Measurements from ENCODE around the gene RBM20. TPM values are rescaled to one million over a fixed set of nuclear protein-coding genes. Genes with fewer than 3 reads are reported as not detected.
"Not testable (repeated sequence)": the region's sequence is repeated elsewhere in the genome, so short reads cannot be mapped to it uniquely, and the experiment has no call there.

Gene RBM20
- total RNA-seq, 1 donor from 2014 or later: 0.29 TPM

DNA sequence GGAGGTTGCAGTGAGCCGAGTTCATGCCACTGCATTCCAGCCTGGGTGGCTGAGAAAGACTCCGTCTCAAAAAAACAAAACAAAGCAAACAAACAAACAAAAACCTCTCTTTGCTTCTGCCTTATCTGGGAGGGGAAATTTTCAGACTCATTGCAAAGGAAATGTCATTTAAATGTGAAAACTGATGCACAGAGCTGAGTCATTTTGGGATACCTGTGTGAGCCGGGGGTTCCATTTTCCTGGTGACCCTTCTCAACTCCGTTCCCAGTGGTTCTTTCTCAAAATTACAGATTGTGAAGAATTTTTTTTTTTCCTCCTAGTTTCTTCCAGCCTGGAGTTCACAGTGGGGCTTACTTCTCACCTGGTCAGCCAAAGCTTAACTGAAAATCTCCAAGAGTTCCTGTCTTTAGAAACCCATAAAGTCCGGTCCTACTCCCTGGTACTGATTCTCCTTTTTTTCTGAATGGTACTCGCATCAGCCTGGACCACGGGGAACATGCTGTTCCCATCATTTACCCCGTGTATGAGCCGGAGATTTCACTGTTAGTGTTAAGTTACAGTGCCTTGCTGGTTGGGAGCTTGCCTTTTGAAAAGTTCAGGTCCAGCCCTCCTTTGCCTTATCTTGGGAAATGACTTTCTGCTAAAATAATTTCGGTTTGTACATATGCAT is 56.9 kb downstream of the RBM20 start:
- no peak for DNase-seq (ENCODE audit: extremely low read depth, low read depth, low spot score)

DNA sequence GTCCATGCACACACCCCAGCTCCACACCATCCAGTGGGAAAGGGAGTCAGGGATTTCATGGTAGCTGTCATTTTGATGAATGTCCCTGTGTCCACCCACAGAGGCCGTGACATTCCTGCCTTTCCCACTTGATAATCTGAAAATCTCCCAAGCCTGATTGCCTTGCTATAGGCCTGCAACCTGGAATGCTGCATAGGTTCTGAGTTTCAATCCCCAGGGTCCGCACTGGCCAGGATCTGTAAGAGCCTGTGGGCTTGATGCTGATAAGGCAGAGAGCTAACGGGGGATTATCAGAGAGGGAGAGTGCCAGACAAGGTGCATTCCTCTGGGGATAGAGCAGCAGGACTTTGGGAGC is 57.5 kb downstream of the RBM20 start:
- DNase-seq (ENCODE audit: extremely low read depth, low read depth, low spot score): no peak

DNA sequence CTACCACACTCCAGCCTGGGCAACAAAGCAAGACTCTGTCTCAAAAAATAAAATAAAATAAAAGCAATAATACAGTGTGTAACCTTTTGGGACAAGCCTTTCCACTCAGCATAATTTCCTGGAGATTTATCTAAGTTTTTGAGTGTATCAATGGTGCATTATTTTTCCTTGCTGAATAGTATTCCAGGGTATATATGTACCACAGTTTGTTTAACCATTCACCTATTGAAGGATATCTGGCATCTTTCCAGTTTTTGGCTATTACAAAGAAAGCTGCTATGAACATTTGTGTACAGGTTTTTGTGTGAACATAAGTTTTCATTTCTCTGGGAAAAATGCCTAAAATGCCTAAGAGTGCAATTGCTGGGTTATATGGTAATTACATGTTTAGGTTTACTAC is 59.9 kb downstream of the RBM20 start:
- no peak for DNase-seq (ENCODE audit: extremely low read depth, low read depth, low spot score)

DNA sequence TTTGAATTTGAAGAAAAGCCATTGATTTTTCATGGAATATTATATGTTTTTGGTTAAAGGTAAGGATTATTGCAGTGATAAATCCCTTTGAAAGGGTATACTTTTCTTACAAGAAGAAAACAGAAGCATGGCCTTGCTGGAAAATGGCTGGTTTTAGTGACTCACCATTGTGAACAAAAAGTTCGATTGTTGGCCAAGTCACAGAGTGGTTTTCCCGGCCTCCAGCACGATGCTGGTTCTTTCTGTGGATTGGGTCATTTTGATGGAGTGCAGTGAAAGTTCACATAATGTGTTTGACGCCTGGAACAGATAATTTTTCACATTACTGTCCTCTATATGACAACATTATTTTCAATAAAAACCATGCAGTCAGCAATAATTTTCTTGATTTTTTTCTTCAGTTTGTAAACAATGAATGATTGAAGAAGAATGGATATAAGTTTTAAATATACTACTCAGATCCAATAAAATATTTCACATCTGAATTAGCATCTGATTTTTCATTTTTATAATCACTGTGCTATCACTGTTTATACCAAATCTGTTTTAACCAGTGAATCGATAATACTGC is 60.9 kb downstream of the RBM20 start:
- DNase-seq (ENCODE audit: extremely low read depth, low read depth, low spot score): no peak

DNA sequence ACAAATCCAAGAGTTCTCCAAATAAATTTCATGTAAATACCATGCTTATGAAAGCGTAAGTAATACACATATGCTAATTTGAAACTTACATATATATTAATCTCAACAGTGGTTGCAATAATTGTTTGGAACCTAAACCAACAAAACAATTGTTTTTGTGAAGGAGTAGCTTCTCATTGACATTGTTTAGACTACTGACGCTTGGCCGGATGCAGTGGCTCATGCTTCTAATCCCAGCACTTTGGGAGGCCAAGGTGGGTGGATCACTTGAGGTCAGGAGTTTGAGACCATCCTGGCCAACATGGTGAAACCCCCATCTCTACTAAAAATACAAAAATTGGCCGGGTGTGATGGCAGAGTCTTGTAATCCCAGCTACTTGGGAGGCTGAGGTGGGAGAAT is 61.5 kb downstream of the RBM20 start:
- DNase-seq (ENCODE audit: extremely low read depth, low read depth, low spot score): not testable (repeated sequence)

DNA sequence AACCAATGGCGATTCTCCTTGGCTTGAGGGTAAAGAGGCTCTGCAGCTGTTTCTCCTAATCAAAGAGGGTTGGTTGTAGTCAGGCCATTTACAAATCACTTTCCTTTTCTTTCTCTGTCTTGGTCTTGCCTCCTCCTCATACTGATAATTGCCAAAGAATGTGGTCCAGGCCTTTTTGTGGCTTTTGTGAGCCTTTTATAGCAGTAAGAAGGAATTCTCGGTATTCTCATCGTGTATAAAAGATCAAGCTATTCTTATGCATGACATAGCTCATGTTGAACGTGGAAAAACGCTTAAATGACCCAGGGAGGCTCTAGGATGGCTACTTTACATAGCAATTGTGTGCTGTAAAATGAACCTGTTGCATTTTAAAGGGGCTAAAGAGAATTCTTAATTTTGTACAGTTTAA is 62.6 kb downstream of the RBM20 start:
- DNase-seq (ENCODE audit: extremely low read depth, low read depth, low spot score): no peak

DNA sequence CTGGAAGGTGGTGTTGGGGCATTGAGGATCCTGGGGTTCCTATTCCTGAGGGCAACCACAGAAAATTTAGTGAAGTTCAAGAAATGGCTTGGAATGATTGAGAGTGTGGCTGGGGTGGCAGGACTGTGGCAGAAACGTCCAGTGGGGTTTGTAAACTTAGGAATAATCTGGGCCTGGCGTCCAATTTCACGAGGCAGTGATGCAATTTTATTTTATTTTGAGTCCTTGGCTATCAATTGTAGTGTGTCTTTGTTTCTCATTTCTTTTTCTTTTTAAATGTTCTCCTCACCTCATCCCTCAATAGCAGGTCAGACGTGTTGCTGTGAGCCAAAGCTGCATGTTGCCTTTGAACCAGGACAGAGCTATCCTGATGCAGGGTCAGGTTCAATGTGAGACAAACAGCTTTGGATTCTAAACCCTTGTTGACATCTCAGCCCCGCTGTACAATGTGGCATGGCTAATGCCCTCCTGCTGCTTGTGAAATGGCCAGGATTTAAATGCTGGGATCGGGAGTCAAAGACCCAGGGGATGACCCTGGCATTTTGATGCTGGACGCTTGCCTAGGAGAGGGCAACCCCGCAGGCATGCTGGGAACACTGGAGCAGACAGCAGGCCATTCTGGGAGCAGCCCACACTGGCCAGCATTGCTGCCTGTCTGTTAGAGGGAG is 64.8 kb downstream of the RBM20 start:
- no peak for DNase-seq (ENCODE audit: extremely low read depth, low read depth, low spot score)

DNA sequence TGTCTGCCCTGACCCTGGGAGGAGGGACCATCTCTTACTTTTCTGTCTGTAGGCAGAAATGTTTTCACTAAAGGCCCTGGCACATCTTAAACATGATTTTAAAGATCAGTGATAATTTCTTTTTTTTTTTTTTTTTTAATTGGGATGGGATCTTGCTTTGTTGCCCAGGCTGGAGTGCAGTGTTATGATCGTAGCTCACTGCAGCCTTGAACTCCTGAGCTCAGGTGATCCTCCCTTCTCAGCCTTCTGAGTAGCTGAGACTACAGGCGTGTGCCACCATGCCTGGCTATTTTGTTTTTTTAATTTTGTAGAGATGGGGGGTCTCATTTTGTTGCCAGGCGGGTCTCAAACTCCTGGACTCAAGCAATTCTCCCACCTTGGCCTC is 65.3 kb downstream of the RBM20 start:
- no peak for DNase-seq (ENCODE audit: extremely low read depth, low read depth, low spot score)

DNA sequence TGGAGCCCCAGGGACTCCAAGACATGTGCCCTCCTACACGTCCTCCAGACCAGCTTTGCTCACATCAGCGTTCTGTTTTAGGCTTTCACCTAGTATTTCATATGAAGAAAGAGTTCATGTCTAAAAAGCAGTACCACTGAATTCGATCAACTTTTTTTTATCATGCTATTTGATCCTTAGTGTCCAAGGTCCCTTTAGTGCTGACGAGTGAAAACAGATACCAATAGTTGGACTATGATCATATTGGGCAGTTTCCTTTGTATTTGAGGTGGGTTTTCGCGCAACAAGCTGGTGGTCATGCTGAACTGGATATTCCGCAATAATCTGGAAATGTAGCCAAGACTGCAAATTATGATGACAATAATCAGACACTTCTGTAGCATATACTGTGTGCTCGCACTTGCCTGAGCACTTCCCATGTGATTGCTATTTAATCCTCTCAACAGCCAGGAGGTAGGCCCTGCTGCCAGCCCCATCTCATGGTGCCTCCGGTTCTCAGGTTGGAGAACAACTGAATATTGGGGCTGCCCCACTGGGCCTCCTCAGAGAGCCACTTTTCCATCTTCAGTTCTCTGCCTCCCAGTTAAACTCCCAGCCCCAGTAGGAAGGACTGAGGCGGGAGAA is 65.9 kb downstream of the RBM20 start:
- DNase-seq (ENCODE audit: extremely low read depth, low read depth, low spot score): no peak

DNA sequence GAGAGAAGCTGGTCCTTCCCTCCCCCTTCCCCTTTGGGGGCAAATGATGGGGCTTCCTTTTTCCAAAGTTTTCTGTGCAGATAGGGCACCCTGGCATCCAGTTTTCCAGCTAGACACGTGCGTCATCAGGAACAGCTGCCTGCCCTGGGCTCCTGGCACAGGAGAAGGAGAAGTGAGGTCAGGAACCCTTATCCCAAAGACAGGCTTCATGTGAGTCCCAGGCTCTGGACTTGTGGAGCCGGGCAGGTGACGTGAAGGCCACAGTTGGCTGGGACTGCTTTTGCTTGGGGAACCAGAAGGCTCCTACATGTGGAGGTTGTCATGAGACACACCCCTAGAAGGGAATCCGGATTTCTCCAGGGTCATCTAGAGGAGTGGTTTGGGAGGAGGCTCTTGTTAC is 66.5 kb downstream of the RBM20 start:
- no peak for DNase-seq (ENCODE audit: extremely low read depth, low read depth, low spot score)

DNA sequence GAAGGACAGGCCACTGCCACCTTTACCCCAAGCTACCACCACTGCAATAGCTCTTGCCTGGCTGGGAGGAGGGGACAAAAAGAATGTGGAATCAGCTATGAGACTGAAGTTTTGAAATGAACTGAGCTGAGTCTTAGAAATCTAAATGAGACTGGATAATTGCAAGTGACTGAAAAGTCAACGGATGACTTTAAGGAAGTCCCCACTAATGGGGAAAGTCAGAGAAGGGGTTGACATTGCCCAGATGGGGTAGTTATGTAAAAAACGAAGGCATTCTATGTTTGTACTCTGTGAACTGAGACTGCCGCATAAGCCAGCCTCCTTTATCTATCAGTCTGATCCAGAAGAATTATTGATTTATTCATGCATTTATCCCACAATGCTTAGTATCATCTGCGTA is 67.2 kb downstream of the RBM20 start:
- no peak for DNase-seq (ENCODE audit: extremely low read depth, low read depth, low spot score)

DNA sequence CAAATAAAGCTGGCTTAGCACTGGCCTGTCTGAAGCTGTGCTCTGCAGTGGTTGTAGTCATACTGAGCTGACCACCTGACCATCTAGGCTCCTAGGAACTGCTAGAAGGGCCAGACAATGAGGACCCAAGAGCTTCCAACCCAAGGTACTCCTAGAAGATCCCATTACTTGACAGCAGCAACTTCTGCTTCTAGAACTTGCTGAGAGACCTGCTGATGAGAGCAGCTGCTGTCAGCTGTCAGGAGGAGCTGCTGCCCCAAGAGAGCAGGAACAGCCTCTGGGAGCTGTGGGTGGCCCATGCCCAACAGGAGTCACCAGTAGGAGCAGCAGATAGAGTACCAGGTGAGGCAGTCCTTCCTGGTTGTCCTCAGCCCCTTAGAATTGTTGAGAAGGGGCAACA is 70.2 kb downstream of the RBM20 start:
- DNase-seq (ENCODE audit: extremely low read depth, low read depth, low spot score): no peak

DNA sequence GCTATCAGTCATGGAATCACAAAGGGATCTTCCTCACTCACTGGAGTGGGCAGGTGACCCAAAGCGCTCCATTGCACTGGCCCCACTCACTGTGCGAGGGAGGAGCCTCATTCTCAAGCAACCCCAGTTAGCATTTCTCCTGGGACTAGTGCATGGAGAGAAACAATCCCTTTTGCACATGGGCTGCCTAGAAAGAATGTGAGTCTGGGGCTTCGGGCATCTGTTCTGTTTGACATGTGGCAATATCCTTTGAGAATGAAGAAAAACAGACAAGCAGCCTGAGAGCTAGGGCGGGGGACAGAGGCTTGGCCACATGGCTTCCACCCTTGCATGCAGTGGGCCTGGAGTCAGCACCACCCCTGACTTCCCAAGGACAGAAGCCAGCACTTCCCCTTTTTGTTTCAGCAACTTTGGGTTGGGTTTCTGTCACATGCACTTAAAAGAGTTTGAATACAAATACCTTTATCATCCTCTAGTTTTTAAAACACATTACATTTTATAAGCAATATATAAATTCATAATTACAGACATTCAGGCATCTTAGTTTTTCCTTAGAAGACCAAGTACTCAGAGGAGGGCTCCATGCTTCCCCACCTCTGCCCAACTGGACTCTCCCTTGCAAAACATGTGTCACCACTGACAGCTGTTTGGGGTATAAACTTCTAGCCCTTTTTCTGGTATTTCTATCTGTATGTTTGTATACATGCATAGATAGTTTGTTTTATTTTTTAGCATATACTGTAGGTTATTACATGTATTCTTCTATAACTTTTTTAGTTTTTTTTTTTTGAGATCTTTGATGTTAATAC is 73.8 kb downstream of the RBM20 start:
- DNase-seq (ENCODE audit: extremely low read depth, low read depth, low spot score): no peak

DNA sequence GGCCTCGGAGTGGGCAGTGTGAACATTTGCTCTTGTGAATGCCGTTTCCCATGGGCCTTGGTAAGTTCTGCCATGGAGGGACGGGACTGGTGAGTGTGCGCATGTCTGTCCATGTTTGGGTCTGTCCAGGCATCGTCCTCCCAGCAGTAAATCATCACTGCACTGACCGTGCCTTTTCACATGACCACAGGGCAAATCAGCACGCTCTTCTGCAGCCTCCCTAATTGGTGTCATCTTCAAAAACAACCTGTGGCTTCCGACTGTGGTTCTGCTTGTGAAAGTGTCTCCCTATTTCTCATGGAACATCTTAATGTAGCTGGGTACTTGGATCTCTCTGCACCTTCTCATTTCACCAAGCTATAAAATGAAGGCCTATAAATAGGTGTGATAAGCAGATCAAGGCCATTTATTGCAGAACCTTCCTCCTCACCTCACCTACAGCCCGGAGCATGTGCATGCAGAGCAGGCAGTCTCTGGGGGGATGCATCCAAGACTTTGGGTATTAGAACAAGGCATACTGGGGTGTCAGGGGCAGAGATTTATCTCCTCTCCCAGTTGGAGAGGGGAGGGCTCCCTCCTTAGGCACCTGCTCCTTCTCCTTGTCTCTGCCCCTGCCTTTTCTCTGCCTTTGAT is 77.4 kb downstream of the RBM20 start:
- no peak for DNase-seq (ENCODE audit: extremely low read depth, low read depth, low spot score)

DNA sequence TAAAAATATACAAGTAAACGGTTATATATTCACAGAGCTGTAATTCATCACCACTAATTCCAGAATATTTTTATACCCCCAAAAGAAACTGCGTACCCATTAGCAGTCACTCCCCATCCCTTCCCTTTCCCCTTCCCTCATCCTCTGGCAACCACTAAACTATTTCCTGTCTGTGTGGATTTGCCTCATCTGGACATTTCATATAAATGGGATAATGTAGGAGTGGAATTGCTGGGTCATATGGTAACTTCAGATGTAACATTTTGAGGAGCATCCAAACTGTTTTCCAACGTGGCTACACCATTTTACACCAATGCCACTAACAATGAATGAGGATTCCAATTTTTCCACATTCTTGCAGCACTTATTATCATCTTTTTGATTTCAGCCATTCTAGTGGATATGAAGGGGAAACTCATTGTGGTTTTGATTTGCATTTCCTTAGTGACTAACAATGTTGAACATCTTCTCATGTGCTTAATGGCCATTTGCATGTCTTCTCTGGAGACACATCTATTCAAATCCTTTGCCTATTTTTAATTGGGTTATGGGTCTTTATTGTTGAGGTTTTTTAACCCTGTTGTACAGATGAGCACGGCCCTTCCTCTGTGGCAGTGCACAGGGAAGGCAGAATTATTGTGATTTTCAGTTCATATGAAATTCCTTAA is 79.2 kb downstream of the RBM20 start:
- no peak for DNase-seq (ENCODE audit: extremely low read depth, low read depth, low spot score)

DNA sequence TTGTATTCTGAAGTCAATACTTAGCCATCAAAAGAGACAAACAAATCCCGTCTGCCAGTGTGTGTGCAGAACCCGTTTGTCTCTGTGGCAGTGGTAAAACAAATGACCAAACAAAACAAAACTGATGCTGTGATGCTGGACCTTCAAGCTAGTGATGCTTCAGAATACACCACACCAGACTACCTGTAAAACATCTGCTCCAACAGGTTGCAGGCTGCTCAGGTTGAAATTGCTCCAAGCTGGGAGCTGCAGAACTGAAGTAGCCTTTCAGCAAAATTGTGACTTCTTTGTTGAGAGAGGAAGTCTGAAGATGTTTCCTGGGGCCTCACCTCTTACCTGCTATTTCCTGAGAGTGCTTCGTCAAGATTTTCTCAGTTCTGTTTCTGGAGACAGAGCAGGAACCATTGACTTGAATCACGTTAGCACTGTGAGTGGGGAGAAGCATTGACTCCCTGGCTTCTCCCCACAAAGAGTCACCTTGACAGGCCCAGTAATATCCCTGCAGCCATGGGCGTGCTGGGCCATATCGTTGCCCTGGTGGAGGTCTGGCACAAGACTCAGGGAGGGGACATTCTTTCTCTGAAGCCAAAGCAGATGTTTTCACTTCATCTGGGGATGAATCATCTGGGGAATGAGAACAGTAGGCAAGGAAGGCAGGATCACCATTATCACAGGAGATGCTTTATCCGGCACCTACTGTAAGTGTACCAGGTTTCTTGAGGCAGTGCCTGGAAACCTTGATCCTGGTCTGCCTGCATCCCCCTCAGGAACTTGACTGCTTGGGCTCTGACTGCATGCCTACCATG is 80.2 kb downstream of the RBM20 start:
- no peak for DNase-seq (ENCODE audit: extremely low read depth, low read depth, low spot score)

DNA sequence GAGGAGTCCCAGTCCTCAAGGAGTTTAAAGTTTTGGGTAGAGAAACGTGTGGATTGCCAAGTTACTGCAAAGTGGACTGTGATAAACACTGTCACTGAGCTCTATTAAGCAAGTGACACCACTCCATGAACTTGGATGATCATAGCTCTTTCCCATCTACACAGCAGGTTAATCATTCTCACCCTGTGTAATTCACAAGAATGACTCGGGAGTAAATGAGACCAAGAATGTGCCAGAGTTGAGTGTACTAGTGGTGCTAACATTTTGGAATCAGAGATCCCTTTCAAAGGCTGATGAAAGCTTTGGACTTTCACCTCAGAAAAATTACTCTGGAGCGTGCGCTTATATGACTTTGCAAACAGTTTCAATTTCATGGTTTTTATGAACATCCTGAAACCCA is 80.8 kb downstream of the RBM20 start:
- no peak for DNase-seq (ENCODE audit: extremely low read depth, low read depth, low spot score)

DNA sequence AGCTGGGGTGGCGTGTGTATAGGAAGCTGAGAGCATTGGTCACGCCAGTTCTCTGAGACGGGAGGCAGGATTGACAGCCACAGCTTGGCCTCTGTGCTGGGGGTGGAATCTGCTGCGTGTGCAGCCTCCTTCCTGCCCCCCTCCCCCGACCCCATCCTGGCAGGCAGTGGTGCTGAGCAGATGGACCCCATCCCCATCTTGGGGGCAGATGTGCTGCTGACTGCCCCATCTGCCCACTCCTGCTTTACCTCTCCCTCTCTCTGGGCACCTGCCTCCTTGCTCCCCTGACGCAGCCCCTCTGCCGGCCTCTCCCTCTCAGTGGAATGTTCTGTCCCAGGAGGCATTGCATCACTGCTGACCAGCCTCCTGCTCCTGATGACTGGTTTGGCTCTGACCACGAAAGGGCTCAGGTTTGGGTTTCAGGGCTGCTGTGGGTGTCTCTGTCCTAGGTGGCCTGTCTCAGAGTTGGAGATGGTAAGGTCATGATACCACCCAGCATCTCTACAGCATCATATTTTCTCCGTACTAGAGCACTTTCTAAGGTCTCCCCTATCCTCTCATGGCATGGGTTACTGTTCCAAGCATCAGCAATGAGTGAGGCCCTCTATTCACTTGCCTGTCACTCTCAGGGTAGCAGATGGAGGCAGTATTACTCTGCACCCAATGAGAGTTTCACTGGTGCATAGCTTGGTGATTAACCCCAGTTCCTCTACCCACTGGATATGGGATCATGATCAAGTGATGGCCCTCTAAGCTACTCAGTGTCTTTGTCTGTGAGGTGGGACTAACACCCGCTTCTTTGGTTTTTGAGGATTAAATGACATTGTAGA is 81.9 kb downstream of the RBM20 start:
- no peak for DNase-seq (ENCODE audit: extremely low read depth, low read depth, low spot score)

DNA sequence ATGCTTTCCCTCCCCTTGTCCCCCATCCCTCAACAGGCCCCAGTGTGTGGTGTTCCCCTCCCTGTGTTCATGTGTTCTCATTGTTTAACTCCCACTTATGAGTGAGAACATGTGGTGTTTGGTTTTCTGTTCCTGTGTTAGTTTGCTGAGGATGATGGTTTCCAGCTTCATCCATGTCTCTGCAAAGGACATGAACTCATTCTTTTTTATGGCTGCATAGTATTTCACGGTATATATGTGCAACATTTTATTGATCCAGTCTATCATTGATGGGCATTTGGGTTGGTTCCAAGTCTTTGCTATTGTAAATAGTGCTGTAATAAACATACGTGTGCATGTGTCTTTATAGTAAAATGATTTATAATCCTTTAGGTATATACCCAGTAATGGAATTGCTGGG is 83.6 kb downstream of the RBM20 start:
- DNase-seq (ENCODE audit: extremely low read depth, low read depth, low spot score): not testable (repeated sequence)

All from glomerular endothelial cell (primary cell).